Gastrocnemius medialis (tissue), 4 donors: ENCODE measurements around the gene ZNF782. TPM values are rescaled to one million over a fixed set of nuclear protein-coding genes. Genes with fewer than 3 reads are reported as not detected.

Experiments used
- ATAC-seq, 2 donors: fragments of 150-250 bp; one replicate each; pipeline ENCODE4 v1.9.1; 2016
- DNase-seq, 2 donors: peaks; one replicate each; pipeline ENCODE4 v3.0.0-alpha.2; 2019
- H3K27ac ChIP-seq, 4 donors: fragments of 200-600 bp; sonication (generic); 1 replicate in 1 of 4; 2 replicates in 3 of 4; pipeline ENCODE4 v1.5.1; 2016 to 2018; ENCODE audit warnings: mild to moderate bottlenecking in 2 of 4, moderate library complexity in 1 of 4
- H3K27me3 ChIP-seq, 3 donors: fragments of 200-600 bp; sonication (generic) in 2 of 3; 1 replicate in 1 of 3; 2 replicates in 2 of 3; pipeline versions ENCODE4 v1.5.1 to v1.6.0; 2016 to 2019; ENCODE audit warnings: mild to moderate bottlenecking in 1 of 3, moderate library complexity in 1 of 3
- H3K36me3 ChIP-seq, 2 donors: fragments of 200-600 bp; sonication (generic) in 1 of 2; one replicate each; pipeline ENCODE4 v1.5.1; 2017 to 2018
- H3K4me1 ChIP-seq, 2 donors: fragments of 200-600 bp; sonication (generic) in 1 of 2; one replicate each; pipeline ENCODE4 v1.5.1; 2016 to 2017; ENCODE audit warnings: mild to moderate bottlenecking in 2 of 2
- H3K4me3 ChIP-seq, 4 donors: fragments of 200-600 bp; sonication (generic) in 3 of 4; 1 replicate in 1 of 4; 2 replicates in 3 of 4; pipeline ENCODE4 v1.5.1; 2016 to 2019; ENCODE audit warnings: mild to moderate bottlenecking in 2 of 4
- H3K9me3 ChIP-seq, 3 donors: fragments of 200-600 bp; sonication (generic) in 2 of 3; 1 replicate in 1 of 3; 2 replicates in 2 of 3; pipeline ENCODE4 v1.5.1; 2016 to 2019
- POLR2A ChIP-seq, 2 donors: fragments of 450-650 bp; IDR thresholded peaks; one replicate each; pipeline ENCODE4 v1.6.1; 2017; ENCODE audit warnings: antibody characterized with exemption in 2 of 2, mild to moderate bottlenecking in 2 of 2, moderate library complexity in 2 of 2
- in situ Hi-C, 4 donors: fragments of 200-750 bp; cut with MboI; loops; one replicate each; pipeline versions ENCODE4 v1.15.0 to v1.8.0; 2017; ENCODE audit warnings: low sequenced_read_pairs in 4 of 4
- intact Hi-C: fragments of 100-400 bp; cut with DNase I; formaldehyde crosslinking; loops from one replicate; pipeline ENCODE4 v1.15.1; 2023; ENCODE audit warnings: low total_unique reads
- total RNA-seq, 4 donors: library from RNA; depleted of rRNA; stranded (reverse); fragments of >200 nt; gene quantifications; one replicate each; pipeline versions ENCODE4 v1.1.0 to v1.2.3, GENCODE V29; 2016
- TF ChIP-seq, protein P1 (sequence below), 5 experiments: fragments of 450-650 bp in 3 of 5; fragments of 200-600 bp in 2 of 5; sonication (generic) in 2 of 5; IDR thresholded peaks in 4 of 5; conservative IDR thresholded peaks in 1 of 5; 1 replicate in 4 of 5; 2 replicates in 1 of 5; pipeline ENCODE4 v1.5.1; 2016 to 2019; ENCODE audit warnings: antibody characterized with exemption in 5 of 5, mild to moderate bottlenecking in 3 of 5, moderate library complexity in 3 of 5

The ZNF782 gene
- total RNA-seq, 4 donors from 2014 or later = 4.0 to 8.4 (median 5.6) TPM

- intact Hi-C loops = no loop called here
- peaks cover 0 to 36% (median 10%) of the 10 kb centered on the region in 3 donors for H3K9me3 ChIP-seq
- no peak for ATAC-seq
Measured at GRCh38 chr9:96771124-96771523, 83.2 kb downstream of the ZNF782 start.

DNA sequence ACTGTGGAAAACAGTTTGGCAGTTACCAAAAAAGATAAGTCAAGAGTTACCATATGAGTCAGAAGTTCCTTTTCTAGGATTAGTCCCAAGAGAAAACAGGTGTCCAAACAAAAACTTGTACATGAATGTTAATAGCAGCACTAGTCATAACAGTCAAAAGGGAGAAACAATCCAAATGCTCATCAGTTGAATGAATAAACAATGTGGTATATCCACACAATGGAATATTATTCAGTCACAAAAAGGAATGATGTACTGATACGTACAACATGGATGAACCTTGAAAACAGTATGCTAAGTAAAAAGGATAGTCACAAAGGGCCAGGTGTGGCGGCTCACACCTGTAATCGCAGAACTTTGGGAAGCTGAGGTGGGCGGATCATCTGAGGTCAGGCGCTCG lies 84.3 kb downstream of the ZNF782 start:
- DNase-seq (no peak), ATAC-seq (no peak)
- peaks cover 0 to 44% (median 10%) of the 10 kb centered on the region in 3 donors for H3K9me3 ChIP-seq
- in situ Hi-C loops (no loop called here), intact Hi-C loops (no loop called here)
- H3K27me3 ChIP-seq = no peaks in the 10 kb centered on the region
- no peaks in the 10 kb centered on the region for H3K4me1 ChIP-seq
- H3K4me3 ChIP-seq = no peak overlapping the region
- no peak for TF ChIP-seq POLR2A (IDR thresholded peaks at IDR 0.05)
- TF ChIP-seq, protein P1, sequence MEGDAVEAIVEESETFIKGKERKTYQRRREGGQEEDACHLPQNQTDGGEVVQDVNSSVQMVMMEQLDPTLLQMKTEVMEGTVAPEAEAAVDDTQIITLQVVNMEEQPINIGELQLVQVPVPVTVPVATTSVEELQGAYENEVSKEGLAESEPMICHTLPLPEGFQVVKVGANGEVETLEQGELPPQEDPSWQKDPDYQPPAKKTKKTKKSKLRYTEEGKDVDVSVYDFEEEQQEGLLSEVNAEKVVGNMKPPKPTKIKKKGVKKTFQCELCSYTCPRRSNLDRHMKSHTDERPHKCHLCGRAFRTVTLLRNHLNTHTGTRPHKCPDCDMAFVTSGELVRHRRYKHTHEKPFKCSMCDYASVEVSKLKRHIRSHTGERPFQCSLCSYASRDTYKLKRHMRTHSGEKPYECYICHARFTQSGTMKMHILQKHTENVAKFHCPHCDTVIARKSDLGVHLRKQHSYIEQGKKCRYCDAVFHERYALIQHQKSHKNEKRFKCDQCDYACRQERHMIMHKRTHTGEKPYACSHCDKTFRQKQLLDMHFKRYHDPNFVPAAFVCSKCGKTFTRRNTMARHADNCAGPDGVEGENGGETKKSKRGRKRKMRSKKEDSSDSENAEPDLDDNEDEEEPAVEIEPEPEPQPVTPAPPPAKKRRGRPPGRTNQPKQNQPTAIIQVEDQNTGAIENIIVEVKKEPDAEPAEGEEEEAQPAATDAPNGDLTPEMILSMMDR (IDR thresholded peaks at IDR 0.05 in 4 of 5, conservative IDR thresholded peaks at IDR 0.05 in 1 of 5) = no peak
- no peak overlapping the region for H3K27ac ChIP-seq
- peaks cover 15 to 93% of the 10 kb centered on the region in 2 donors for H3K36me3 ChIP-seq

More at GRCh38 chr9:96771124-96771523, 83.2 kb downstream of the ZNF782 start:
- H3K27me3 ChIP-seq = no peaks in the 10 kb centered on the region
- no peaks in the 10 kb centered on the region for H3K4me1 ChIP-seq
- H3K27ac ChIP-seq = no peak overlapping the region
- peaks cover 11 to 93% of the 10 kb centered on the region in 2 donors for H3K36me3 ChIP-seq
- no peak overlapping the region for H3K4me3 ChIP-seq
- TF ChIP-seq, protein P1 (IDR thresholded peaks at IDR 0.05 in 4 of 5, conservative IDR thresholded peaks at IDR 0.05 in 1 of 5) = no peak
- no peak for TF ChIP-seq POLR2A (IDR thresholded peaks at IDR 0.05)
- in situ Hi-C loops = no loop called here
- no peak for DNase-seq

Other genes with a start within 250 kb of the ZNF782 start
- 1 to 10 TPM; 2.0 to 9.4 (median 5.5) TPM for gene CDC14B, start 234.7 kb downstream of the ZNF782 start, total RNA-seq
- gene PRXL2C, start 199.2 kb downstream of the ZNF782 start, total RNA-seq = 10 to 100 TPM; 16.9 to 29.4 (median 23.8) TPM
- 10 to 100 TPM in 1 of 4 donors, 1 to 10 TPM in 3; 7.0 to 11.3 (median 8.6) TPM for gene ZNF510, start 76.4 kb downstream of the ZNF782 start, total RNA-seq
- not detected for gene NUTM2G, start 74.3 kb upstream of the ZNF782 start, total RNA-seq
- under 1 TPM in 1 of 4 donors, not detected in 3; 0.58 TPM for gene CTSV, start 184.6 kb upstream of the ZNF782 start, total RNA-seq